ENCODE data around the gene NALCN.

GRCh38 chr13:101325423-101325822 is 90.9 kb downstream of the NALCN start:
- no peak for TF ChIP-seq POLR2A (IDR thresholded peaks at IDR 0.05)
- TF ChIP-seq CTCF (IDR thresholded peaks at IDR 0.05 in 8 of 11, conservative IDR thresholded peaks at IDR 0.05 in 3 of 11): no peak
- no peak for TF ChIP-seq POLR2AphosphoS5 (IDR thresholded peaks at IDR 0.05)
